ENCODE data around the gene CSTF2. TPM values are rescaled to one million over a fixed set of nuclear protein-coding genes. Genes with fewer than 3 reads are reported as not detected.

The CSTF2 gene
- total and polyA plus RNA-seq, 10 of the 15 experiments (the other 5 are each of a cell fraction or from before 2014, with no cell fraction given) = 7.7 to 66.6 (median 35.8) TPM

- TF ChIP-seq USF2 (IDR thresholded peaks at IDR 0.05; ENCODE audit: borderline replicate concordance, low read depth, low read length) (no peak), ZBTB11 (CRISPR knock-in tag; IDR thresholded peaks at IDR 0.05) (no peak), ZNF622 (IDR thresholded peaks at IDR 0.05) (no peak), BCLAF1 (IDR thresholded peaks at IDR 0.05) (no peak), NKRF (conservative IDR thresholded peaks at IDR 0.05) (no peak), ATF3 (IDR thresholded peaks at IDR 0.05; ENCODE audit: borderline replicate concordance, extremely low read depth, low read depth, low read length) (no peak), DPF2 (IDR thresholded peaks at IDR 0.05) (no peak), USF1 (IDR thresholded peaks at IDR 0.05; ENCODE audit: borderline replicate concordance, extremely low read length, insufficient read depth, low read depth, low read length) (no peak)
Measured at GRCh38 chrX:100874325-100874724, 54.1 kb downstream of the CSTF2 start, which contains the start of gene NOX1 (continued).
